ENCODE results near the gene MTHFD2L.

Gene MTHFD2L

DNA sequence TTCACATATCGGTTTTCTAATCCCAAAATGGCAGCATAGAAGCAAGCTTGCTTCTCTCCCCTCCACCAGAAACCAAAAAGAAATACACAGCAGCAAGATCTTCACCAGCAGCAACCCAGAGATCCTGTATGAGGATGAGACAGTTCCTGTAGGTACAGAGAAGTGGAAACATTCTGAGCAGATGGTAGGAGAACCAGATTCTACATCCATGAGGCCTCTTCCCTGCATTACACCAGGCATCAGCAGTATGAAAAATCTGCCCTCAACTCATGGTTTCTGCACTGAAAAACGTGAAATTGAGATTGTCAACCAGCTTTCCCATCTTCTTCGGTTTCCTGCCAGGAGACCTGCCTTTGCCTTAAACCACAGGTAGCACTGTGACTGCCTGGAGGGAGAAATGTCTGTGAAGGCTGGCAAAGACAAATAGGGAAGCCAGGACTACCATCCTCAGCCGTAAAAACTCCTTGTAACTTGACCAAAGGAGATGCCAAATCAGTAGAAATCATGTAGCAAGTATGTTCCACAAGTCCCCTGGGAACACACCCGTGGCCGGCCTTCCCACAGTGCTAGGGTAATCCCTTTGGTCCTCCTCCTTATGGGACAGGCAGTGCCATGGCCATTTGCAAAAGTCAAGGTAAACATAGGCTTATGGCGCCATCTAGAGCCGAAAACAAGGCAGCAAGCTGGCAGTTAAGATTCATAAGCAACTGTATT lies 24.0 kb upstream of the MTHFD2L start:
- no peak overlapping the region for H3K4me2 ChIP-seq (ENCODE audit: low read length)
- H3K79me2 ChIP-seq (ENCODE audit: insufficient read depth, low read length), result no peaks in the 10 kb centered on the region
- H3K27me3 ChIP-seq (ENCODE audit: insufficient read depth, low read length), result no peaks in the 10 kb centered on the region
- H4K20me1 ChIP-seq (ENCODE audit: insufficient read depth, low read length), result no peaks in the 10 kb centered on the region
- H3K9me3 ChIP-seq (ENCODE audit: low read length), result peaks cover 6% of the 10 kb centered on the region; the same call in 1 of the 2 replicates
- H3K4me3 ChIP-seq (ENCODE audit: low read depth, low read length, poor library complexity, severe bottlenecking), result no peak overlapping the region
- no peak overlapping the region for H3K9ac ChIP-seq (ENCODE audit: low read length)
- no peaks in the 10 kb centered on the region for H3K9me2 ChIP-seq (ENCODE audit: low read depth, low read length)
- H3K36me3 ChIP-seq (ENCODE audit: insufficient read depth, low read length), result no peaks in the 10 kb centered on the region
- H2AFZ ChIP-seq (ENCODE audit: low read length), result no peak overlapping the region
- H3K4me1 ChIP-seq (ENCODE audit: insufficient read depth, low read length, severe bottlenecking), result no peaks in the 10 kb centered on the region
- H3F3A ChIP-seq (ENCODE audit: insufficient read depth, low read length), result no peaks in the 10 kb centered on the region
- H3K27ac ChIP-seq (ENCODE audit: low read depth, low read length, poor library complexity, severe bottlenecking), result no peak overlapping the region
- TF ChIP-seq EZH2 (IDR thresholded peaks at IDR 0.05; ENCODE audit: borderline replicate concordance, low read length), result no peak
- TF ChIP-seq, protein P1, sequence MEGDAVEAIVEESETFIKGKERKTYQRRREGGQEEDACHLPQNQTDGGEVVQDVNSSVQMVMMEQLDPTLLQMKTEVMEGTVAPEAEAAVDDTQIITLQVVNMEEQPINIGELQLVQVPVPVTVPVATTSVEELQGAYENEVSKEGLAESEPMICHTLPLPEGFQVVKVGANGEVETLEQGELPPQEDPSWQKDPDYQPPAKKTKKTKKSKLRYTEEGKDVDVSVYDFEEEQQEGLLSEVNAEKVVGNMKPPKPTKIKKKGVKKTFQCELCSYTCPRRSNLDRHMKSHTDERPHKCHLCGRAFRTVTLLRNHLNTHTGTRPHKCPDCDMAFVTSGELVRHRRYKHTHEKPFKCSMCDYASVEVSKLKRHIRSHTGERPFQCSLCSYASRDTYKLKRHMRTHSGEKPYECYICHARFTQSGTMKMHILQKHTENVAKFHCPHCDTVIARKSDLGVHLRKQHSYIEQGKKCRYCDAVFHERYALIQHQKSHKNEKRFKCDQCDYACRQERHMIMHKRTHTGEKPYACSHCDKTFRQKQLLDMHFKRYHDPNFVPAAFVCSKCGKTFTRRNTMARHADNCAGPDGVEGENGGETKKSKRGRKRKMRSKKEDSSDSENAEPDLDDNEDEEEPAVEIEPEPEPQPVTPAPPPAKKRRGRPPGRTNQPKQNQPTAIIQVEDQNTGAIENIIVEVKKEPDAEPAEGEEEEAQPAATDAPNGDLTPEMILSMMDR (IDR thresholded peaks at IDR 0.05; ENCODE audit: low read length), result peak; percentile 85

- Histone ChIP-seq H3K4me3 (ENCODE audit: low read depth, low read length, poor library complexity, severe bottlenecking) (no peak overlapping the region), H3K9ac (ENCODE audit: low read length) (no peak overlapping the region), H3K36me3 (ENCODE audit: insufficient read depth, low read length) (no peaks in the 10 kb centered on the region), H3K79me2 (ENCODE audit: insufficient read depth, low read length) (no peaks in the 10 kb centered on the region), H3K27ac (ENCODE audit: low read depth, low read length, poor library complexity, severe bottlenecking) (no peak overlapping the region), H2AFZ (ENCODE audit: low read length) (no peak overlapping the region), H3K4me1 (ENCODE audit: insufficient read depth, low read length, severe bottlenecking) (no peaks in the 10 kb centered on the region), H3F3A (ENCODE audit: insufficient read depth, low read length) (no peaks in the 10 kb centered on the region), H4K20me1 (ENCODE audit: insufficient read depth, low read length) (no peaks in the 10 kb centered on the region), H3K4me2 (ENCODE audit: low read length) (no peak overlapping the region), H3K9me2 (ENCODE audit: low read depth, low read length) (no peaks in the 10 kb centered on the region), H3K27me3 (ENCODE audit: insufficient read depth, low read length) (no peaks in the 10 kb centered on the region), H3K9me3 (ENCODE audit: low read length) (peaks cover 6% of the 10 kb centered on the region; the same call in 1 of the 2 replicates)
- TF ChIP-seq EZH2 (IDR thresholded peaks at IDR 0.05; ENCODE audit: borderline replicate concordance, low read length), result no peak
- TF ChIP-seq, protein P1 (IDR thresholded peaks at IDR 0.05; ENCODE audit: low read length), result no peak
Observed at GRCh38 chr4:74134500-74134852, 23.4 kb upstream of the MTHFD2L start.

GRCh38 chr4:74146581-74147129 lies 11.3 kb upstream of the MTHFD2L start:
- H2AFZ ChIP-seq (ENCODE audit: low read length), result no peak overlapping the region
- TF ChIP-seq EZH2 (IDR thresholded peaks at IDR 0.05; ENCODE audit: borderline replicate concordance, low read length), result no peak
- TF ChIP-seq, protein P1 (IDR thresholded peaks at IDR 0.05; ENCODE audit: low read length), result no peak
- H3K4me3 ChIP-seq (ENCODE audit: low read depth, low read length, poor library complexity, severe bottlenecking), result no peak overlapping the region
- H3K79me2 ChIP-seq (ENCODE audit: insufficient read depth, low read length), result no peaks in the 10 kb centered on the region
- H3K4me1 ChIP-seq (ENCODE audit: insufficient read depth, low read length, severe bottlenecking), result no peaks in the 10 kb centered on the region
- H3K9me2 ChIP-seq (ENCODE audit: low read depth, low read length), result no peaks in the 10 kb centered on the region
- no peak overlapping the region for H3K9ac ChIP-seq (ENCODE audit: low read length)
- no peaks in the 10 kb centered on the region for H3F3A ChIP-seq (ENCODE audit: insufficient read depth, low read length)
- no peaks in the 10 kb centered on the region for H4K20me1 ChIP-seq (ENCODE audit: insufficient read depth, low read length)
- no peaks in the 10 kb centered on the region for H3K27me3 ChIP-seq (ENCODE audit: insufficient read depth, low read length)
- H3K36me3 ChIP-seq (ENCODE audit: insufficient read depth, low read length), result no peaks in the 10 kb centered on the region
- H3K27ac ChIP-seq (ENCODE audit: low read depth, low read length, poor library complexity, severe bottlenecking), result no peak overlapping the region
- no peak overlapping the region for H3K4me2 ChIP-seq (ENCODE audit: low read length)
- no peaks in the 10 kb centered on the region for H3K9me3 ChIP-seq (ENCODE audit: low read length)

Data from OCI-LY1 (cell line).